ENCODE measurements around the gene APOA4. TPM values are rescaled to one million over a fixed set of nuclear protein-coding genes. Genes with fewer than 3 reads are reported as not detected.

The APOA4 gene
- polyA plus RNA-seq, 1 of the 3 experiments (the other 2 are of a cell fraction) = not detected

DNA sequence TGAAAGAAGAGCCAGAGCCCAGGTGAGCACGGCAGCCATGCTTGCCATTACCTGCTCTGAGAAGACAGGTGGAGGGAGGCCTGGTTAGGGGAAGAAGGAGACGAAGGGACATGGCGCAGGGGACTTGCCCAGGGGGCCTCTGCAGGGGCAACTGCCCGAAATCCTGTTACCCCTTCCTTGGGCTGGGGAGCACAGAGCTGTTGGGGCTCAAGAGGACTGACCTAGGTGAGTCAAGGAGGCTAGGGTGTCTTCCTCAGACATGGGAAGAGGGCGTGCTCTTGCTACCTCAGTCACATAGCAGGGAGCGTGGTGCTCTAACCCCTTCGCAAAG, 31.3 kb downstream of the APOA4 start, which contains the start of gene APOA5 (continued):
- TF ChIP-seq MEF2A (IDR thresholded peaks at IDR 0.05; ENCODE audit: borderline replicate concordance, low read depth) = no peak
- TF ChIP-seq, protein P1, sequence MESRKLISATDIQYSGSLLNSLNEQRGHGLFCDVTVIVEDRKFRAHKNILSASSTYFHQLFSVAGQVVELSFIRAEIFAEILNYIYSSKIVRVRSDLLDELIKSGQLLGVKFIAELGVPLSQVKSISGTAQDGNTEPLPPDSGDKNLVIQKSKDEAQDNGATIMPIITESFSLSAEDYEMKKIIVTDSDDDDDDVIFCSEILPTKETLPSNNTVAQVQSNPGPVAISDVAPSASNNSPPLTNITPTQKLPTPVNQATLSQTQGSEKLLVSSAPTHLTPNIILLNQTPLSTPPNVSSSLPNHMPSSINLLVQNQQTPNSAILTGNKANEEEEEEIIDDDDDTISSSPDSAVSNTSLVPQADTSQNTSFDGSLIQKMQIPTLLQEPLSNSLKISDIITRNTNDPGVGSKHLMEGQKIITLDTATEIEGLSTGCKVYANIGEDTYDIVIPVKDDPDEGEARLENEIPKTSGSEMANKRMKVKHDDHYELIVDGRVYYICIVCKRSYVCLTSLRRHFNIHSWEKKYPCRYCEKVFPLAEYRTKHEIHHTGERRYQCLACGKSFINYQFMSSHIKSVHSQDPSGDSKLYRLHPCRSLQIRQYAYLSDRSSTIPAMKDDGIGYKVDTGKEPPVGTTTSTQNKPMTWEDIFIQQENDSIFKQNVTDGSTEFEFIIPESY (IDR thresholded peaks at IDR 0.05; ENCODE audit: borderline replicate concordance, low read depth) = no peak

DNA sequence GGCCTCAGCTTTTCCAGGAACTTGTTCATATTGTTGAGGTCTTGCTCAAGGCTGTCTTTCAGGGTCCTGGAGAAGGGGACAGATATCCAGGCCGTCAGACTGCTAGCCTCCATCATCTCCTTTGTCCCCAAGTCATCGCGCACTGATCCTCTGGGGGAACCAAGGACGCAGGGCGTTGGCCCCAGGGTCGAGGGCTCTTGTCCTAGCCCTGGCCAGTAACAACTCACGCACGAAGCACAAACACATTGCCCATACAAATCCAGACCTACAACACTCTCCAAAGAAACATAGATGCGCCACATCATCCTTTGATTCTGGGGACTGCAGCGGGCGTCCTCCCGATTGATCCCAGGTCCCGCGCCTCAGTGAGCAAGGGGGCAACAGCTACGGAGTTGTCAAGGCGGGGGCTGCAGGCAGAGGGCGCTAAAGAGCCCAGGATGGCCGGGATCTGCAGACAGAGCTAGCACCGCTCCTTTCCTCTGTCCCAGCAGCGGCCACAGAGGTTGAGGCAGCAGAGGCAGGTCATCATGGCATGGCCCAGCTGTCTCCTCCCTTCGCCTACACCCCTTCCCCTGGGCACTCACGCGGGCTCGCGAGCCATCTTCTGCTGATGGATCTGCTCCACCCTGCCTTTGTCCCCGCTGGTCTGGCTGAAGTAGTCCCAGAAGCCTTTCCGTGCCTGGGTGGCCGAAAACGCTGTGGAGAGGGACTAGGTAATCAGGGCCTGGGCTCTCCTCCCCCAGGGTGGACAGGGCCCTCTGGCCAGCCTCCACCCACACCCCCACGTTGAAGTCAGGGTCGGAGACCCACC, 31.9 kb downstream of the APOA4 start:
- Histone ChIP-seq H3K4me2 (no peak overlapping the region), H3F3A (replicated peaks; ENCODE audit: insufficient read depth) (peaks cover 11% of the 10 kb centered on the region), H3K9me3 (no peaks in the 10 kb centered on the region), H3K79me2 (ENCODE audit: insufficient read depth) (peaks cover 14% of the 10 kb centered on the region), H3K27me3 (ENCODE audit: insufficient read depth) (no peaks in the 10 kb centered on the region), H3K4me1 (ENCODE audit: control insufficient read depth in 1 of 2, insufficient read depth in 2 of 2, low read depth in 1 of 2, low read length in 1 of 2) (peaks cover 8 to 19% of the 10 kb centered on the region in 2 experiments; a peak in 3 of 4 replicates), H3K9ac (no peak overlapping the region), H3K4me3 (ENCODE audit: low read depth in 2 of 2, low read length in 1 of 2) (no peak overlapping the region; a peak in 1 of 4 replicates), H3K27ac (ENCODE audit: low read depth in 2 of 2, low read length in 1 of 2) (no peak overlapping the region), H3K36me3 (replicated peaks in 1 of 2; ENCODE audit: control insufficient read depth in 1 of 2, insufficient read depth in 2 of 2, low read length in 1 of 2) (peaks cover 3 to 5% of the 10 kb centered on the region in 2 experiments), H2AFZ (ENCODE audit: low read depth) (no peak overlapping the region), H3K9me2 (no peaks in the 10 kb centered on the region), H4K20me1 (ENCODE audit: insufficient read depth) (no peaks in the 10 kb centered on the region)
- WGBS (ENCODE audit: low lambda C conversion rate) = 47% methylated on average over 20 of the region's 31 CpGs
- peak; percentile 92 for DNase-seq
- peak; percentile 82 for TF ChIP-seq RAD21 (IDR thresholded peaks at IDR 0.05; ENCODE audit: low read length)
- TF ChIP-seq FOXM1 (IDR thresholded peaks at IDR 0.05; ENCODE audit: low read depth) = no peak
- no peak for TF ChIP-seq SIN3A (IDR thresholded peaks at IDR 0.05; ENCODE audit: borderline replicate concordance, low read depth, low read length)
- TF ChIP-seq, protein P2, sequence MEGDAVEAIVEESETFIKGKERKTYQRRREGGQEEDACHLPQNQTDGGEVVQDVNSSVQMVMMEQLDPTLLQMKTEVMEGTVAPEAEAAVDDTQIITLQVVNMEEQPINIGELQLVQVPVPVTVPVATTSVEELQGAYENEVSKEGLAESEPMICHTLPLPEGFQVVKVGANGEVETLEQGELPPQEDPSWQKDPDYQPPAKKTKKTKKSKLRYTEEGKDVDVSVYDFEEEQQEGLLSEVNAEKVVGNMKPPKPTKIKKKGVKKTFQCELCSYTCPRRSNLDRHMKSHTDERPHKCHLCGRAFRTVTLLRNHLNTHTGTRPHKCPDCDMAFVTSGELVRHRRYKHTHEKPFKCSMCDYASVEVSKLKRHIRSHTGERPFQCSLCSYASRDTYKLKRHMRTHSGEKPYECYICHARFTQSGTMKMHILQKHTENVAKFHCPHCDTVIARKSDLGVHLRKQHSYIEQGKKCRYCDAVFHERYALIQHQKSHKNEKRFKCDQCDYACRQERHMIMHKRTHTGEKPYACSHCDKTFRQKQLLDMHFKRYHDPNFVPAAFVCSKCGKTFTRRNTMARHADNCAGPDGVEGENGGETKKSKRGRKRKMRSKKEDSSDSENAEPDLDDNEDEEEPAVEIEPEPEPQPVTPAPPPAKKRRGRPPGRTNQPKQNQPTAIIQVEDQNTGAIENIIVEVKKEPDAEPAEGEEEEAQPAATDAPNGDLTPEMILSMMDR (IDR thresholded peaks at IDR 0.05) = peak; percentile 76
- no peak for TF ChIP-seq JUND (IDR thresholded peaks at IDR 0.05)
- peak; percentile 94 for TF ChIP-seq SMC3 (IDR thresholded peaks at IDR 0.05; ENCODE audit: low read depth, low read length)
- no peak for TF ChIP-seq MEF2A (IDR thresholded peaks at IDR 0.05; ENCODE audit: borderline replicate concordance, low read depth)
- CTCF ChIA-PET = interaction anchor here (0.5 to 11.4 kb wide), 70 partner anchors 9 to 1839 kb away, joined by 3 to 268 read pairs (median 5); partner anchors contain the start of genes APOA1, APOA4, PAFAH1B2 and PCSK7
- POLR2A ChIA-PET = interaction anchor here (0.8 to 1.8 kb wide), 2 partner anchors 45 to 306 kb away, joined by 3 to 9 read pairs; no protein-coding TSS in a partner anchor

All from SK-N-SH (cell line).